Measurements from ENCODE around the gene CCDC106.

The CCDC106 gene

DNA sequence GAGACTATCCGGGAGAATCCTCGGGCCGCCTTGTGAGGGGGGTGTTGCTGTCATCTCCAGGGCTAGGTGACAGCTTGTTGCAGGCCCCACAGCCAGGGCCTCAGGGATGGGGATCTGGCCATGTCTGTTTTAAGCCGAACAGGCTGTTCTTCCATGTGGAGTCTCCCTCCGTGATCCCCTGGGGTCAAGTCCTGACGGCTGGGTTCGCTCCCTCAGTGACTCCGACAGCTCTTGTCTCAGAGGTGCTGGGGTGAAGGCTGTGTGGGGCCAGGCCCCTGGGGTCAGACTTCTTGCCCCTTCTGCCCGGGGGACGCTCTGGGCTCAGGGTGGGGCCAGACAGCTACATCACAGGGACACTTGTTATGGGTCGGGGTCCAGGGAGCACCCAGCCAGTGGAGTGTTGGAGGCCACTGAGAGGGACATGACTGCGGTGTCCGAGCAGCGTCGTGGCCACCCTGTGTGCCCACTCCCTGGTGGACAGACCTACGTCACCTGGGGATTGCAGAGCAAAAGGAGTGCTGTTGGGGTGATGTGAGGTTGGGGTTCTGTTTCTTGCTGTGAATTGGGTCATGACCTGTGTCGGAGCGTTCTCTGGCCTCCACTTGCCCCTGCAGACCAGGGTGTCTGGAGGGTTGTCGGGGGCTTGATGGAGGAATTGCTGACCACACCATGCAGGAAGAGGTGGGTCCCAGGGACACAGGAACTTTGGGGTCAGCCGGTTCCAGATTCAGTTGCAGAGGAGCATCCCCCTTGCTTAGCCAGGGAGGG lies 48.5 kb downstream of the CCDC106 start:
- no peak for DNase-seq (ENCODE audit: low spot score)

DNA sequence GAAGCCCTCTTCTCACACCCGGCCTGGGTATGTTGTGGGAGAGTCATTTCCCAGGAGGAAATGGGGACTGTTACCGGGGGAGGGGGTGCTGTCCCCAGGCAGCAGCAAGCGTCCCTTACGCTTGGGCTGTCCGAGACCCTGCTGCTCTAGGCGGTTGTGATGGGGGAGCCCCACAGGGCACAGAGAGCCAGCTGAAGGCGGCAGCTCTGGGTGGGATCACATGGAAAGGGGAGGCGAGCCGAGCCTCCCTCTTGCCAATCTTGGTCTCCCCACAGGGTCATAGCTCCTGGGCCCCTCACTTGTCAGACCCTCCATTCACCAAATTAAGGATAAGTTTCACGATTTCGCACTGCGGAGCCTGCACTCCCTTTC lies 49.0 kb downstream of the CCDC106 start:
- no peak for DNase-seq (ENCODE audit: low spot score)

DNA sequence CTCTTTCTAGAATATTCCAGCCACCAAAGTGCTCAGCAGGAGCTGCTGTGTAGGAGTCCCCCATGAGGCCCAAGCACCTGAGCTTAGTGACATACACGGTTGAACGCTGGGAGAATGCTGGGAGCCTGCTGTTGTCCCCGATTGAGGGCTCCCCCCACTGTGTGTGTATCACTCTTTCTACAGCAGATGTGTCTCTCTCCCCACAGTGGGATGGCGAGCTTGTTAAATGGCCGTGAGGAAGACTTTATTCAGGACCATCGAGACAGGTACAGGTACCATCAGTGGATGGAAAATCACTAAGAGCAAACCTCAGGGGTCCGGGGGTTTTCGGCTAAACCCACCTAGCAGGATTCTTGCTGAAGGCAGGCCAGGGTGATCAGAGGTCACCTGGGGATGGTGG lies 49.7 kb downstream of the CCDC106 start:
- no peak for DNase-seq (ENCODE audit: low spot score)

DNA sequence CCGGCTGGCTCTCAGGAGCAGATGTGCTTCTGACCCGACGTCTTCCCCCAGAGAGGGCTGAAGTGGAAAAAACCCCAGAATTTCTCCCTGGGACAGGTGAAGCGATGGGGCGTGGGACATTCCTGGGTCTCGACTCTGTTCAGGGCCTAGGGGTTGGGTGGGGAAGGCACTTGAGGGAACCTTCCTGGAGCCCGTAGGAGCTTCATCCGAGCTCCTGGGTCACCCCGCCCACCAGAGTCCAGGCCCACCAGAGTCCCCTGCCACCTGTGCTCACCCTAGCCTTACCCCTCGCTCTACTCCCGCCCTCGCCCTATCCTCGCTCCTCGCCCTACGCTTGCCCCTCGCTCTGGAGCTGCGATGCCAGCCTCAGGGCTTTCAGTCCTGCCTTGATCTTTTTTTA lies 50.2 kb downstream of the CCDC106 start:
- DNase-seq (ENCODE audit: low spot score): no peak

DNA sequence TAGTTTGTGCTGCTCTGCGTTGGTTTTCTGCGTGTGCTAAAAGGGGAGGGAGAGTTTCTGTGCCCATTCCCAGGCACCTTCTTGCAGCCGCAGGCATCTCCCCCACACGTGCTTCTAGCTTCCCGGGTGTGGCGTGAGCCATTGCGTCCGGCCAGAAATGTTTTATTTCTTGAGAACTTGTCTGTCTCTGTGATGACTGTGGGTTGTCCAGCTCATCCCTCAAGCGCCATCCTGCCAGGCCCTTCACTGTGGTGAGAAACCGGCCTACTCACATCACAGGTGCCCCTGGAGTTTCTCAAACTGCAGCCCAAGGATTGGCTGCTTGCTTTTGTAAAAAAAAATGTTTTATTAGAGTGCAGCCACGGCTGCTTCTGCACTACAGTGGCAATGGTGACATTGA lies 51.2 kb downstream of the CCDC106 start:
- DNase-seq (ENCODE audit: low spot score): no peak

DNA sequence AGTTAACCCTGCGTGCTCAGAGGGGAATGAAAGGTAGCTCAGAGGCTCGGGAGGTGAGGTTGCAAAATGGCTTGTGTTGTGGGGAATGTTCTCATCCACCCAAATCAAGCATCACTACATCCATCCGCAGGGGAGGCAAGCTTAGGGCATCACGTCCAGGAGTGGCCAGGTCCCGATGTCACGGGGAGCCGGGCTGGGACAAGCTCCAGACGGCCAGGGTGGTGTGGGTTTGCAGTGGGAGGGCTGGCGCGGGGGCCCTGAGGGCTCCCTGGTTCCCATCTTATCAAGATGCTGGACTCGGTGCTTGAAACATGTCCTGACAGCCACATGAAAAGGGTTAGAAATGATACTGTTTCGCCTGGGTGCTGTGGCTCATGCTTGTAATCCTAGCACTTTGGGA lies 52.8 kb downstream of the CCDC106 start:
- DNase-seq (ENCODE audit: low spot score): no peak

DNA sequence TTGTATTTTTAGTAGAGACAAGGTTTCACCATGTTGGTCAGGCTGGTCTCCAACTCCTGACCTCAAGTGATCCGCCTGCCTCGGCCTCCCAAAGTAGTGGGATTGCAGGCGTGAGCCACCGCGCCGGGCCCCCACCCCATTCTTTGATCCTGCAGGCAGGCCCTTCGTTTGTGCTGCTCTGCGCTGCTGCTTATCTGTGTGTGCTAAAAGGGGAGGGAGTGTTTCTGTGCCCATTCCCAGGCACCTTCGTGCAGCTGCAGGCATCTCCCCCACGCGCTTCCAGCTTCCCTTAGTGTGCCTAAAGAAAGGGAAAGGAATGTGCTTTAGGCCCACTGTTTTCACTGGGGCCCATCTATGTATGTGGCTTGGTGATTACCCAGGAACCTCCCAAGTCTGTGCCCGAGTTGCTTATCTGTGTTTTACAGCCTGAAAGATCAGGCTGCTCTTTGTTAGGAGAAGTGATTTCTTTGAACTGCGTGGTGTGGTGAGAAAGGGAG lies 54.2 kb downstream of the CCDC106 start:
- no peak for DNase-seq (ENCODE audit: low spot score)
